CD14-positive monocyte (primary cell): Measurements from ENCODE around the gene TNFRSF9. TPM values are rescaled to one million over a fixed set of nuclear protein-coding genes. Genes with fewer than 3 reads are reported as not detected.

ENCODE experiments used
- DNase-seq, 3 donors: peaks; one replicate each; pipeline ENCODE4 v3.0.0-alpha.2; 2011 to 2022
- H2AFZ ChIP-seq: 2 replicates; pipeline ENCODE4 v1.6.0; 2012; ENCODE audit warnings: mild to moderate bottlenecking, low read depth, low read length, inconsistent platforms; ENCODE audit not compliant: insufficient read depth, poor library complexity, severe bottlenecking
- H3K27ac ChIP-seq, 2 donors: 1 replicate in 1 of 2; 2 replicates in 1 of 2; pipeline ENCODE4 v1.5.1; 2012 to 2013; ENCODE audit warnings: low read length in 2 of 2, control low read depth in 1 of 2, inconsistent platforms in 1 of 2, low read depth in 1 of 2, mild to moderate bottlenecking in 1 of 2
- H3K27me3 ChIP-seq, 2 donors: one replicate each; pipeline versions ENCODE4 v1.6.0 to v1.6.1; 2011 to 2013; ENCODE audit warnings: low read length in 2 of 2; ENCODE audit not compliant: control insufficient read depth in 2 of 2, insufficient read depth in 2 of 2
- H3K36me3 ChIP-seq, 2 donors: replicated peaks in 1 of 2; 1 replicate in 1 of 2; 2 replicates in 1 of 2; pipeline versions ENCODE4 v1.5.1 to v1.6.1; 2012 to 2013; ENCODE audit warnings: low read length in 2 of 2, control low read depth in 1 of 2, inconsistent platforms in 1 of 2, mild to moderate bottlenecking in 1 of 2; ENCODE audit not compliant: insufficient read depth in 2 of 2, control insufficient read depth in 1 of 2
- H3K4me1 ChIP-seq, 2 donors: 1 replicate in 1 of 2; 2 replicates in 1 of 2; pipeline versions ENCODE4 v1.5.1 to v1.6.1; 2012 to 2013; ENCODE audit warnings: low read length in 2 of 2, control low read depth in 1 of 2, inconsistent platforms in 1 of 2, mild to moderate bottlenecking in 1 of 2, moderate library complexity in 1 of 2; ENCODE audit not compliant: insufficient read depth in 2 of 2, control insufficient read depth in 1 of 2
- H3K4me2 ChIP-seq: replicated peaks from 2 replicates; pipeline ENCODE3; 2012; ENCODE audit warnings: low read length, moderate library complexity, mild to moderate bottlenecking; ENCODE audit not compliant: poor library complexity, severe bottlenecking; ENCODE audit errors: extremely low read depth
- H3K4me3 ChIP-seq, 3 experiments: fragments of 200-600 bp in 1 of 3; sonication (generic) in 1 of 3; replicated peaks in 1 of 3; 1 replicate in 2 of 3; 2 replicates in 1 of 3; pipeline ENCODE4 v1.5.1; 2011 to 2013; ENCODE audit warnings: low read length in 3 of 3, mild to moderate bottlenecking in 3 of 3, control low read depth in 2 of 3, low read depth in 2 of 3, inconsistent platforms in 1 of 3, moderate library complexity in 1 of 3
- H3K79me2 ChIP-seq: 2 replicates; pipeline ENCODE4 v1.6.0; 2012; ENCODE audit warnings: mild to moderate bottlenecking, control low read depth, inconsistent platforms, low read length, moderate library complexity; ENCODE audit not compliant: insufficient read depth
- H3K9ac ChIP-seq: 2 replicates; pipeline ENCODE4 v1.6.0; 2017; ENCODE audit warnings: low read length, mild to moderate bottlenecking; ENCODE audit not compliant: insufficient read depth, poor library complexity, severe bottlenecking
- H3K9me3 ChIP-seq, 2 donors: replicated peaks in 1 of 2; 1 replicate in 1 of 2; 2 replicates in 1 of 2; pipeline versions ENCODE4 v1.5.1 to v1.6.1; 2012 to 2013; ENCODE audit warnings: low read length in 2 of 2, control low read depth in 1 of 2; ENCODE audit not compliant: control insufficient read depth in 1 of 2, insufficient read depth in 1 of 2
- H4K20me1 ChIP-seq: 2 replicates; pipeline ENCODE4 v1.6.0; 2012; ENCODE audit warnings: mild to moderate bottlenecking, low read length, control low read depth, moderate library complexity; ENCODE audit not compliant: insufficient read depth
- H3K27ac Mint-ChIP-seq, 7 donors: one replicate each; pipeline ENCODE4 v1.8.0; 2020; ENCODE audit warnings: mild to moderate bottlenecking in 7 of 7, mixed read lengths in 7 of 7, moderate library complexity in 6 of 7, inconsistent platforms in 2 of 7
- H3K27me3 Mint-ChIP-seq, 3 donors: one replicate each; pipeline ENCODE4 v1.8.0; 2021 to 2022; ENCODE audit warnings: low read depth in 3 of 3, mild to moderate bottlenecking in 3 of 3, mixed read lengths in 3 of 3, moderate library complexity in 3 of 3, inconsistent platforms in 1 of 3
- H3K36me3 Mint-ChIP-seq, 2 donors: one replicate each; pipeline ENCODE4 v1.8.0; 2020; ENCODE audit warnings: mixed read lengths in 2 of 2, inconsistent platforms in 1 of 2, mild to moderate bottlenecking in 1 of 2
- H3K4me1 Mint-ChIP-seq: one replicate; pipeline ENCODE4 v1.8.0; 2020; ENCODE audit warnings: mild to moderate bottlenecking, mixed read lengths
- H3K4me3 Mint-ChIP-seq, 2 donors: one replicate each; pipeline ENCODE4 v1.8.0; 2020; ENCODE audit warnings: mild to moderate bottlenecking in 2 of 2, mixed read lengths in 2 of 2, moderate library complexity in 1 of 2
- H3K9me3 Mint-ChIP-seq, 7 donors: one replicate each; pipeline ENCODE4 v1.8.0; 2020 to 2022; ENCODE audit warnings: mixed read lengths in 7 of 7, mild to moderate bottlenecking in 6 of 7, moderate library complexity in 6 of 7, inconsistent platforms in 2 of 7
- WGBS: methylation state at CpG from one replicate; pipeline ENCODE4 v1.1.5; 2013; ENCODE audit warnings: missing lambda C conversion rate; ENCODE audit not compliant: insufficient coverage; 5-methylcytosine and 5-hydroxymethylcytosine counted together
- intact Hi-C, 2 donors: fragments of 100-400 bp; cut with micrococcal nuclease; formaldehyde crosslinking; loops; one replicate each; pipeline versions ENCODE4 v1.15.0 to v1.15.1; 2023
- polyA plus RNA-seq, 3 donors: library from polyadenylated mRNA; depleted of rRNA in 1 of 3; unstranded in 2 of 3; stranded (reverse) in 1 of 3; fragments of 300-500 nt in 2 of 3; fragments of >200 nt in 1 of 3; fragmentation: Illumina TruSeq in 2 of 3; gene quantifications; 1 replicate in 2 of 3; 2 replicates in 1 of 3; pipeline ENCODE4 v1.2.3, GENCODE V29; 2012 to 2021
- TF ChIP-seq, protein P1 (sequence below): fragments of 200-600 bp; IDR thresholded peaks from one replicate; pipeline ENCODE4 v1.8.0; 2022; ENCODE audit warnings: antibody characterized with exemption, mild to moderate bottlenecking

TNFRSF9 gene
- polyA plus RNA-seq, 3 donors = 1.1 to 2.6 (median 2.6) TPM

DNA sequence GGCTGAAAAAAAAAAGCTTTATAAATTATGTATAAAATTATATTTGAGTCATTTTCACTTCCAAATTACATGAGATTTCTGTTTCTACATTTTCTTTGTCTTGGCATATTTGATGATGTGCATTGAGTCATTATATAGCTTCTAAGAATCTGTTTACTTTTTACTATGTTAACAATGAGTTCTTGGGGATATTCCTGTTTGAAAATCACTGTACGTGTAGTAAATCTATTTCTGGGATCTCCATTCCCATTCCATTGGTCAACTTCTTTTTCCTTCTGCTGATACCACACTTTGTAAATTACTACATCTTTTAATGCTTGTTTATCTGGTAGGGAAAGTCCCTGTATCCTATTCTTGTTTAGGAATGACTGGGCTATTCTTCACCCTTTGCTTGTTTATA, 43.6 kb downstream of the TNFRSF9 start:
- Mint-ChIP-seq H3K9me3 (peaks cover 0 to 3% (median 0%) of the 10 kb centered on the region in 7 donors), H3K36me3 (no peaks in the 10 kb centered on the region), H3K4me1 (peaks cover 9% of the 10 kb centered on the region), H3K4me3 (no peak overlapping the region), H3K27me3 (peaks cover 2 to 12% (median 10%) of the 10 kb centered on the region in 3 donors), H3K27ac (no peak overlapping the region)
- H3K79me2 ChIP-seq = no peaks in the 10 kb centered on the region
- TF ChIP-seq, protein P1, sequence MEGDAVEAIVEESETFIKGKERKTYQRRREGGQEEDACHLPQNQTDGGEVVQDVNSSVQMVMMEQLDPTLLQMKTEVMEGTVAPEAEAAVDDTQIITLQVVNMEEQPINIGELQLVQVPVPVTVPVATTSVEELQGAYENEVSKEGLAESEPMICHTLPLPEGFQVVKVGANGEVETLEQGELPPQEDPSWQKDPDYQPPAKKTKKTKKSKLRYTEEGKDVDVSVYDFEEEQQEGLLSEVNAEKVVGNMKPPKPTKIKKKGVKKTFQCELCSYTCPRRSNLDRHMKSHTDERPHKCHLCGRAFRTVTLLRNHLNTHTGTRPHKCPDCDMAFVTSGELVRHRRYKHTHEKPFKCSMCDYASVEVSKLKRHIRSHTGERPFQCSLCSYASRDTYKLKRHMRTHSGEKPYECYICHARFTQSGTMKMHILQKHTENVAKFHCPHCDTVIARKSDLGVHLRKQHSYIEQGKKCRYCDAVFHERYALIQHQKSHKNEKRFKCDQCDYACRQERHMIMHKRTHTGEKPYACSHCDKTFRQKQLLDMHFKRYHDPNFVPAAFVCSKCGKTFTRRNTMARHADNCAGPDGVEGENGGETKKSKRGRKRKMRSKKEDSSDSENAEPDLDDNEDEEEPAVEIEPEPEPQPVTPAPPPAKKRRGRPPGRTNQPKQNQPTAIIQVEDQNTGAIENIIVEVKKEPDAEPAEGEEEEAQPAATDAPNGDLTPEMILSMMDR = no peak
- H4K20me1 ChIP-seq = no peaks in the 10 kb centered on the region
- WGBS = no CpG with 5 or more reads among the region's 1 CpG
- H3K36me3 ChIP-seq = no peaks in the 10 kb centered on the region
- no peaks in the 10 kb centered on the region for H3K9me3 ChIP-seq
- H3K27me3 ChIP-seq = peaks cover 0 to 2% of the 10 kb centered on the region in 2 donors
- H2AFZ ChIP-seq = no peak overlapping the region
- intact Hi-C loops = loop anchor here in 1 of 2 donors (10.0 kb wide), 1 partner anchor 232 kb away; no protein-coding TSS in a partner anchor
- H3K4me2 ChIP-seq = no peak overlapping the region
- H3K4me1 ChIP-seq = peaks cover 0 to 2% of the 10 kb centered on the region in 2 donors
- H3K9ac ChIP-seq = no peak overlapping the region
- DNase-seq = no peak
- no peak overlapping the region for H3K4me3 ChIP-seq
- no peak overlapping the region for H3K27ac ChIP-seq

DNA sequence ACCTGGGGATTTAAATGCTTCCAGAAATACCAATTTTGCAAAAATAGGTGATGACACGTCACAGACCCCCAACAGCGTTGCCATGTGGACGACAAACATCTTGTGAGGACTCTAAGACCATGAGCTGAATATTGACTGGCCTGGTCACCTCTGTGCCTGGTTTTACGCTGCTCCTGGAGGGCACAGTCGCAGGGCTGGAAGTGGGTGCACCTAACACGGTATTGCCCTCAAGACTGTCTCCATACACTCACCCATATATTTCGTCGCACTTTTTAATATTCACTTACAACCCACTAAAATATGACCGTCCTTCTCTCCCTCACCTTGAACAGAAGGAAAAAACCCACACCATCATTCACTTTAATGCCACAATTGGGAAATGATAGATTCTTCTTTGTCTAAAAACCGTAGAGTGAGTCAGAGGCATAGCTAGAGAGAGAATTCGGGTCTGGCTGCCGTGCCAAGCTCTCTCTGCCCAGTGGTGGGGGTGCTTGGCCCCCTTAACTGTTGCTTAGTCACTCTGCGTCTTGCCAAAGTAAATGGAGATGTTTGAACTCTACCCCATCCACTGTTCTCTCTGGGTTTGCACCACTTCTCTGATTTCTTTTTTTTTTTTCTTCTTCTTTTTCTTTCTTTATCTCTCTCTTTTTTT, 47.0 kb downstream of the TNFRSF9 start:
- H3K36me3 Mint-ChIP-seq = no peaks in the 10 kb centered on the region
- no peaks in the 10 kb centered on the region for H3K36me3 ChIP-seq
- H3K4me1 Mint-ChIP-seq = no peaks in the 10 kb centered on the region
- H3K9ac ChIP-seq = no peak overlapping the region
- intact Hi-C loops = loop anchor here in 1 of 2 donors (10.0 kb wide), 1 partner anchor 229 kb away; no protein-coding TSS in a partner anchor
- no peaks in the 10 kb centered on the region for H3K9me3 ChIP-seq
- H3K9me3 Mint-ChIP-seq = peaks cover 0 to 4% (median 1%) of the 10 kb centered on the region in 7 donors
- no peak overlapping the region for H3K4me3 Mint-ChIP-seq
- TF ChIP-seq, protein P1 = no peak
- H3K27me3 Mint-ChIP-seq = peaks cover 10 to 15% (median 13%) of the 10 kb centered on the region in 3 donors
- H3K4me3 ChIP-seq = no peak overlapping the region
- H3K79me2 ChIP-seq = no peaks in the 10 kb centered on the region
- H3K27me3 ChIP-seq = peaks cover 0 to 2% of the 10 kb centered on the region in 2 donors
- DNase-seq = no peak
- WGBS = over 99% methylated on average over 8 of the region's 13 CpGs
- H3K27ac Mint-ChIP-seq = no peak overlapping the region
- H3K4me1 ChIP-seq = no peaks in the 10 kb centered on the region
- H4K20me1 ChIP-seq = no peaks in the 10 kb centered on the region
- H3K4me2 ChIP-seq = no peak overlapping the region
- H2AFZ ChIP-seq = no peak overlapping the region
- no peak overlapping the region for H3K27ac ChIP-seq
